ENCODE data around the gene KASH5.

KASH5 gene

GRCh38 chr19:49417088-49417487, 29.0 kb downstream of the KASH5 start:
- Histone ChIP-seq H3K4me3 (ENCODE audit: low read depth, low read length) (no peak overlapping the region), H3K9me3 (ENCODE audit: control insufficient read depth, insufficient read depth, low read depth, low read length) (no peaks in the 10 kb centered on the region), H3K36me3 (ENCODE audit: control insufficient read depth in 2 of 2, insufficient read depth in 1 of 2, low read length in 2 of 2) (no peaks in the 10 kb centered on the region), H3K27ac (ENCODE audit: extremely low read depth, low read depth, low read length) (no peak overlapping the region), H3K4me1 (ENCODE audit: control insufficient read depth, insufficient read depth, low read length) (no peaks in the 10 kb centered on the region)
- CTCF ChIA-PET = interaction anchor here (0.6 to 1.8 kb wide), 7 partner anchors 10 to 192 kb away, joined by 3 to 5 read pairs (median 3); no protein-coding TSS in a partner anchor
- POLR2A ChIA-PET = interaction anchor here (0.5 to 0.7 kb wide), 2 partner anchors 36 to 48 kb away, joined by 3 read pairs; partner anchors contain the start of gene ALDH16A1
- no peak for TF ChIP-seq ZNF555 (tag by site-specific recombination; conservative IDR thresholded peaks at IDR 0.05)
- TF ChIP-seq ZNF292 (tag by site-specific recombination; IDR thresholded peaks at IDR 0.05; ENCODE audit: borderline replicate concordance, low read depth) = no peak
- no peak for TF ChIP-seq ZBTB44 (tag by site-specific recombination; IDR thresholded peaks at IDR 0.05)
- TF ChIP-seq ZNF37A (tag by site-specific recombination; IDR thresholded peaks at IDR 0.05) = no peak
- TF ChIP-seq SP3 (tag by site-specific recombination; IDR thresholded peaks at IDR 0.05) = no peak
- no peak for TF ChIP-seq ZBTB17 (tag by site-specific recombination; IDR thresholded peaks at IDR 0.05)
- TF ChIP-seq ZNF544 (tag by site-specific recombination; IDR thresholded peaks at IDR 0.05) = no peak
- TF ChIP-seq ZNF596 (tag by site-specific recombination; IDR thresholded peaks at IDR 0.05) = no peak
- no peak for TF ChIP-seq ZNF362 (tag by site-specific recombination; IDR thresholded peaks at IDR 0.05)
- no peak for TF ChIP-seq ZNF416 (tag by site-specific recombination; IDR thresholded peaks at IDR 0.05)
- no peak for TF ChIP-seq ZBTB10 (tag by site-specific recombination; IDR thresholded peaks at IDR 0.05)
- no peak for TF ChIP-seq MZF1 (tag by site-specific recombination; IDR thresholded peaks at IDR 0.05; ENCODE audit: borderline replicate concordance)
- TF ChIP-seq ZNF747 (tag by site-specific recombination; IDR thresholded peaks at IDR 0.05) = no peak
- TF ChIP-seq ZNF121 (tag by site-specific recombination; IDR thresholded peaks at IDR 0.05) = no peak

- H3K27ac ChIP-seq (ENCODE audit: extremely low read depth, low read depth, low read length) = no peak overlapping the region
- H3K36me3 ChIP-seq (ENCODE audit: control insufficient read depth in 2 of 2, insufficient read depth in 1 of 2, low read length in 2 of 2) = no peaks in the 10 kb centered on the region
- no peak overlapping the region for H3K4me3 ChIP-seq (ENCODE audit: low read depth, low read length)
- peaks cover 5% of the 10 kb centered on the region for H3K4me1 ChIP-seq (ENCODE audit: control insufficient read depth, insufficient read depth, low read length)
- POLR2A ChIA-PET = interaction anchor here (0.7 kb wide), 1 partner anchor 799 kb away, joined by 3 read pairs; the partner anchor contains the start of genes RPL18 and SPHK2
- H3K9me3 ChIP-seq (ENCODE audit: control insufficient read depth, insufficient read depth, low read depth, low read length) = no peaks in the 10 kb centered on the region
- CTCF ChIA-PET = interaction anchor here (0.5 to 4.5 kb wide), 6 partner anchors 7 to 55 kb away, joined by 3 to 28 read pairs (median 4); no protein-coding TSS in a partner anchor
- TF ChIP-seq REST (tag by site-specific recombination; IDR thresholded peaks at IDR 0.05) (no peak), BCL6B (tag by site-specific recombination; IDR thresholded peaks at IDR 0.05) (no peak), MEIS1 (CRISPR knock-in tag; IDR thresholded peaks at IDR 0.05; ENCODE audit: borderline replicate concordance) (no peak), ZNF274 (IDR thresholded peaks at IDR 0.05; ENCODE audit: low read length) (no peak), ZNF274 (tag by site-specific recombination; IDR thresholded peaks at IDR 0.05; ENCODE audit: borderline replicate concordance) (no peak), GFI1B (tag by site-specific recombination; IDR thresholded peaks at IDR 0.05) (no peak), MZF1 (tag by site-specific recombination; IDR thresholded peaks at IDR 0.05; ENCODE audit: borderline replicate concordance) (no peak), ZSCAN4 (tag by site-specific recombination; IDR thresholded peaks at IDR 0.05) (no peak), ZNF132 (tag by site-specific recombination; IDR thresholded peaks at IDR 0.05; ENCODE audit: borderline replicate concordance) (no peak), ZNF157 (tag by site-specific recombination; IDR thresholded peaks at IDR 0.05) (no peak), ZNF19 (tag by site-specific recombination; IDR thresholded peaks at IDR 0.05; ENCODE audit: low read depth) (no peak)
These were observed 30.5 kb downstream of the KASH5 start for GRCh38 chr19:49418511-49418910.

All from HEK293 (cell line).